NCI-H524 treated with DMSO at 0.1 percent for 48 hours (cell line): Measurements from ENCODE around the gene MROH8.
A peak's percentile ranks its signal among the peaks of the same experiment; 100 is the strongest.
"Not testable (repeated sequence)": the region's sequence is repeated elsewhere in the genome, so short reads cannot be mapped to it uniquely, and the experiment has no call there.

ENCODE experiments used
- DNase-seq: peaks from one replicate; lab custom pipeline; 2025; lab: John Stamatoyannopoulos, UW

The MROH8 gene

GRCh38 chr20:37154684-37155298 lies 24.6 kb downstream of the MROH8 start:
- no peak for DNase-seq

- DNase-seq: no peak
Observed at GRCh38 chr20:37152284-37152683, 27.1 kb downstream of the MROH8 start.

GRCh38 chr20:37151529-37151928 lies 27.8 kb downstream of the MROH8 start:
- DNase-seq: no peak

GRCh38 chr20:37150864-37151263 lies 28.5 kb downstream of the MROH8 start:
- DNase-seq: not testable (repeated sequence)

- DNase-seq: no peak
Observed at GRCh38 chr20:37147250-37147649, 32.1 kb downstream of the MROH8 start.

- no peak for DNase-seq
Observed at GRCh38 chr20:37144856-37145404, 34.4 kb downstream of the MROH8 start.

- no peak for DNase-seq
Observed at GRCh38 chr20:37142708-37143107, 36.6 kb downstream of the MROH8 start.

GRCh38 chr20:37137547-37137946 lies 41.8 kb downstream of the MROH8 start:
- DNase-seq: no peak

GRCh38 chr20:37133952-37134351 lies 45.4 kb downstream of the MROH8 start:
- no peak for DNase-seq

- no peak for DNase-seq
Observed at GRCh38 chr20:37131486-37131885, 47.9 kb downstream of the MROH8 start.

GRCh38 chr20:37128803-37129202 lies 50.5 kb downstream of the MROH8 start:
- no peak for DNase-seq

GRCh38 chr20:37126290-37126689 lies 53.1 kb downstream of the MROH8 start:
- DNase-seq: not testable (repeated sequence)

- DNase-seq: no peak
Observed at GRCh38 chr20:37123441-37123840, 55.9 kb downstream of the MROH8 start.

- DNase-seq: no peak
Observed at GRCh38 chr20:37120497-37120896, 58.9 kb downstream of the MROH8 start.

GRCh38 chr20:37119356-37120036 lies 59.9 kb downstream of the MROH8 start:
- no peak for DNase-seq

GRCh38 chr20:37114012-37114411 lies 65.3 kb downstream of the MROH8 start:
- DNase-seq: no peak

GRCh38 chr20:37111926-37112455 lies 67.4 kb downstream of the MROH8 start:
- DNase-seq: no peak

- no peak for DNase-seq
Observed at GRCh38 chr20:37108676-37109075, 70.7 kb downstream of the MROH8 start.

GRCh38 chr20:37102571-37102970 lies 76.8 kb downstream of the MROH8 start:
- DNase-seq: no peak

- no peak for DNase-seq
Observed at GRCh38 chr20:37096415-37097041, 82.8 kb downstream of the MROH8 start.

- DNase-seq: peak; percentile 53
Observed at GRCh38 chr20:37095599-37096414, 83.5 kb downstream of the MROH8 start, which contains the start of gene RBL1. Gene RBL1, minus strand, starts transcription at chr20:37095997. Its CDS starts 69 bp downstream, at chr20:37095928.

GRCh38 chr20:37095108-37095598 lies 84.2 kb downstream of the MROH8 start:
- no peak for DNase-seq
